GM23338 (cell line): Measurements from ENCODE around the gene ULK3. TPM values are rescaled to one million over a fixed set of nuclear protein-coding genes. Genes with fewer than 3 reads are reported as not detected.

Experiments
- ATAC-seq: fragments of 200-7000 bp; cut with Tn5 transposase; 3 replicates; pipeline ENCODE4 v1.9.1; 2020
- DNase-seq: peaks from one replicate; pipeline ENCODE4 v3.0.0-alpha.2; 2015; ENCODE audit warnings: low spot score
- H2AFZ ChIP-seq: fragments of 200-600 bp; sonication (generic); 2 replicates; pipeline ENCODE4 v1.8.0; 2016; ENCODE audit warnings: antibody characterized with exemption, mild to moderate bottlenecking, moderate library complexity
- H3F3A ChIP-seq: fragments of 200-600 bp; sonication (generic); replicated peaks from 2 replicates; pipeline ENCODE4 v1.8.0; 2017; ENCODE audit warnings: antibody characterized with exemption, mixed run types, low read depth
- H3K27ac ChIP-seq: fragments of 200-600 bp; sonication (generic); 2 replicates; pipeline ENCODE4 v1.6.1; 2016; ENCODE audit warnings: low read depth
- H3K27me3 ChIP-seq: fragments of 200-600 bp; sonication (generic); 2 replicates; pipeline ENCODE4 v1.8.0; 2016; ENCODE audit warnings: mild to moderate bottlenecking, mixed run types, moderate library complexity; ENCODE audit not compliant: insufficient read depth
- H3K36me3 ChIP-seq: fragments of 200-600 bp; sonication (generic); 2 replicates; pipeline ENCODE4 v1.8.0; 2016; ENCODE audit warnings: mild to moderate bottlenecking; ENCODE audit not compliant: insufficient read depth
- H3K4me1 ChIP-seq: fragments of 200-600 bp; sonication (generic); 2 replicates; pipeline ENCODE4 v1.8.0; 2016; ENCODE audit warnings: mild to moderate bottlenecking, moderate library complexity; ENCODE audit not compliant: insufficient read depth
- H3K4me2 ChIP-seq: fragments of 200-600 bp; sonication (generic); 2 replicates; pipeline ENCODE4 v1.7.1; 2017; ENCODE audit warnings: mixed run types
- H3K4me3 ChIP-seq: fragments of 200-600 bp; sonication (generic); 2 replicates; pipeline ENCODE4 v1.6.1; 2016; ENCODE audit warnings: mixed run types
- H3K79me2 ChIP-seq: fragments of 200-600 bp; sonication (generic); replicated peaks from 2 replicates; pipeline ENCODE4 v1.8.0; 2017; ENCODE audit warnings: mild to moderate bottlenecking; ENCODE audit not compliant: insufficient read depth
- H3K9me2 ChIP-seq: fragments of 200-600 bp; sonication (generic); 2 replicates; pipeline ENCODE4 v1.8.0; 2017; ENCODE audit not compliant: insufficient read depth
- H4K20me1 ChIP-seq: fragments of 200-600 bp; sonication (generic); replicated peaks from 2 replicates; pipeline ENCODE4 v1.8.0; 2017; ENCODE audit warnings: mild to moderate bottlenecking; ENCODE audit not compliant: insufficient read depth
- H3K27ac Mint-ChIP-seq: 2 replicates; pipeline ENCODE4 v1.8.0; 2020; ENCODE audit warnings: inconsistent platforms, mild to moderate bottlenecking, moderate library complexity, mixed read lengths
- H3K27me3 Mint-ChIP-seq: 3 replicates; pipeline ENCODE4 v1.8.0; 2022; ENCODE audit warnings: low read depth, mild to moderate bottlenecking, moderate library complexity, mixed read lengths, inconsistent platforms; ENCODE audit not compliant: insufficient read depth, poor library complexity
- H3K36me3 Mint-ChIP-seq: 3 replicates; pipeline ENCODE4 v1.8.0; 2021; ENCODE audit warnings: low read depth, mild to moderate bottlenecking, inconsistent platforms, moderate library complexity, mixed read lengths
- H3K4me1 Mint-ChIP-seq: 3 replicates; pipeline ENCODE4 v1.8.0; 2020; ENCODE audit warnings: mild to moderate bottlenecking, inconsistent platforms, mixed read lengths
- H3K4me3 Mint-ChIP-seq: 3 replicates; pipeline ENCODE4 v1.8.0; 2021; ENCODE audit warnings: moderate library complexity, mild to moderate bottlenecking, inconsistent platforms, mixed read lengths
- H3K9me3 Mint-ChIP-seq: 3 replicates; pipeline ENCODE4 v1.8.0; 2020; ENCODE audit warnings: moderate library complexity, mild to moderate bottlenecking, inconsistent platforms, mixed read lengths
- CREB1 ChIP-seq: fragments of 250-450 bp; sonication (Bioruptor Pico); IDR thresholded peaks from 2 replicates; pipeline ENCODE4 v1.5.0; 2020; ENCODE audit warnings: low read depth, mild to moderate bottlenecking, moderate library complexity
- CTCF ChIP-seq, 2 experiments: fragments of 200-600 bp in 1 of 2; sonication (generic) in 1 of 2; conservative IDR thresholded peaks; 2 replicates each; pipeline versions ENCODE4 v1.5.1 to v1.6.1; 2016 to 2017; ENCODE audit warnings: antibody characterized with exemption in 2 of 2, low read depth in 2 of 2, mild to moderate bottlenecking in 2 of 2, moderate library complexity in 1 of 2
- ETS1 ChIP-seq: IDR thresholded peaks from 2 replicates; pipeline ENCODE4 v1.6.1; 2016; ENCODE audit warnings: antibody characterized with exemption
- EZH2 ChIP-seq: fragments of 200-600 bp; sonication (generic); IDR thresholded peaks from one replicate; pipeline ENCODE4 v1.8.0; 2017; ENCODE audit warnings: antibody characterized with exemption, mild to moderate bottlenecking, low read depth; ENCODE audit not compliant: unreplicated experiment
- EZH2phosphoT487 ChIP-seq: fragments of 200-600 bp; sonication (generic); IDR thresholded peaks from one replicate; pipeline ENCODE4 v1.8.1; 2018; ENCODE audit warnings: antibody characterized with exemption; ENCODE audit not compliant: unreplicated experiment
- NANOG ChIP-seq: IDR thresholded peaks from 2 replicates; pipeline ENCODE4 v1.6.1; 2016; ENCODE audit warnings: antibody characterized with exemption, borderline replicate concordance
- REST ChIP-seq: IDR thresholded peaks from one replicate; pipeline ENCODE4 v1.6.1; 2018; ENCODE audit warnings: antibody characterized with exemption; ENCODE audit not compliant: unreplicated experiment
- ZNF114 ChIP-seq: fragments of 250-450 bp; sonication (Bioruptor Pico); IDR thresholded peaks from 2 replicates; pipeline ENCODE4 v1.5.0; 2020; ENCODE audit warnings: mild to moderate bottlenecking, moderate library complexity
- ZNF331 ChIP-seq: fragments of 250-450 bp; sonication (Bioruptor Pico); IDR thresholded peaks from 2 replicates; pipeline ENCODE4 v1.5.0; 2020; ENCODE audit warnings: low read depth, mild to moderate bottlenecking, moderate library complexity
- polyA plus RNA-seq: library from polyadenylated mRNA; unstranded; fragments of >200 nt; fragmentation: Nextera tagmentation; extraction: Ambion mirVana; gene quantifications from 2 replicates; pipeline ENCODE4 v1.2.1, GENCODE V29; 2016
- total RNA-seq: library from RNA; depleted of rRNA; stranded (reverse); fragments of >200 nt; shearing (Covaris generic); gene quantifications from 2 replicates; pipeline ENCODE4 v1.2.3, GENCODE V29; 2014

ULK3 gene
- total and polyA plus RNA-seq, 2 experiments from 2014 or later: 20.3 to 35.4 TPM

- H3K4me3 Mint-ChIP-seq: no peak overlapping the region
Measured at GRCh38 chr15:74798388-74799254, 44.3 kb downstream of the ULK3 start.

More at GRCh38 chr15:74798388-74799254, 44.3 kb downstream of the ULK3 start:
- no peaks in the 10 kb centered on the region for H3K79me2 ChIP-seq
- no peak overlapping the region for H3K27ac ChIP-seq
- TF ChIP-seq EZH2phosphoT487 (no peak), NANOG (no peak), ETS1 (no peak), CREB1 (CRISPR knock-in tag) (no peak), ZNF114 (CRISPR knock-in tag) (no peak), EZH2 (no peak), CTCF (conservative IDR thresholded peaks at IDR 0.05; ENCODE audit: low read depth in 2 of 2) (peak in 1 of 2 experiments; percentile 39; a peak in 2 of 4 replicates), REST (no peak), ZNF331 (CRISPR knock-in tag) (no peak)
- H3K36me3 ChIP-seq: no peaks in the 10 kb centered on the region; the same call in 1 of the 2 replicates
- H4K20me1 ChIP-seq: peaks cover 11% of the 10 kb centered on the region
- Mint-ChIP-seq H3K4me1 (peaks cover 6% of the 10 kb centered on the region), H3K9me3 (no peaks in the 10 kb centered on the region), H3K27ac (no peak overlapping the region), H3K36me3 (peaks cover 14% of the 10 kb centered on the region; the same call in 2 of the 3 replicates), H3K27me3 (peaks cover 6% of the 10 kb centered on the region)
- no peak for ATAC-seq
- peaks cover 3% of the 10 kb centered on the region; the same call in 1 of the 2 replicates for H3K4me1 ChIP-seq
- H3F3A ChIP-seq: no peaks in the 10 kb centered on the region
- no peaks in the 10 kb centered on the region for H3K9me2 ChIP-seq
- no peaks in the 10 kb centered on the region for H3K27me3 ChIP-seq
- no peak for DNase-seq
- no peak overlapping the region for H2AFZ ChIP-seq
- no peak overlapping the region for H3K4me3 ChIP-seq
- H3K4me2 ChIP-seq: no peak overlapping the region
